GM20000 (cell line): ENCODE results near the gene NES.

ENCODE experiments used
- DNase-seq: peaks from one replicate; pipeline ENCODE4 v3.0.0; 2012; ENCODE audit warnings: low spot score
- CTCF ChIP-seq: IDR thresholded peaks from 2 replicates; pipeline ENCODE4 v1.5.1; 2012; ENCODE audit warnings: mild to moderate bottlenecking, control low read depth; ENCODE audit errors: extremely low read depth, missing control alignments

The NES gene

GRCh38 chr1:156623946-156624813 lies 53.0 kb downstream of the NES start:
- peak; percentile 72 for DNase-seq
- peak; percentile 26 for TF ChIP-seq CTCF

- TF ChIP-seq CTCF: no peak
- DNase-seq: no peak
Observed at GRCh38 chr1:156622581-156623297, 54.5 kb downstream of the NES start.

- no peak for DNase-seq
- TF ChIP-seq CTCF: no peak
Observed at GRCh38 chr1:156619582-156619955, 57.6 kb downstream of the NES start.

GRCh38 chr1:156618853-156619581 lies 58.2 kb downstream of the NES start, which contains the start of gene HAPLN2:
Gene HAPLN2, plus strand, starts transcription at chr1:156619415. Its CDS starts 4,076 bp downstream, at chr1:156623491.
- peak; percentile 45 for TF ChIP-seq CTCF
- no peak for DNase-seq
